ENCODE data around the gene USP6NL. TPM values are rescaled to one million over a fixed set of nuclear protein-coding genes. Genes with fewer than 3 reads are reported as not detected.
A peak's percentile ranks its signal among the peaks of the same experiment; 100 is the strongest.

The USP6NL gene
- total and polyA plus RNA-seq, 10 of the 15 experiments (the other 5 are each of a cell fraction or from before 2014, with no cell fraction given), result 4.0 to 27.7 (median 18.2) TPM

DNA sequence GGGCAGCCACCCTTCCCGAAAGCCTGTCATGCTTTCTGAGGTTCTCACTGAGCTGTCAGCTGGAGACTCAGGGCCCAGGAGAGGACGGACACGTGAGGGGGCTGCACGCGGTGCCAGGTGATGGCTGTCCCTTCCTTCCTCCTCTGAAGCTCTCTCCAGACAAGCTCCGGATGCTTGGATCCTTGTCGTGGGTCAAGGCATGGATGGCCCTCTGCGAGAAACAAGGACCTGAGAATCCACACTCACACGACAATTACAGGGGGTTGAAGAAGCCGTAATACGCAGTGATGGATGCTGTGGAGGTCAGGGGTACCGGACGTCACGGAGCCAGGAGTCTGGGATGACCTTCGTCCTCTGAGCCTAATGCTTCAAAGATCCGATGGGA is 170.3 kb downstream of the USP6NL start (continued):
- TF ChIP-seq ATF2 (IDR thresholded peaks at IDR 0.05; ENCODE audit: low read length) (no peak), EGR1 (IDR thresholded peaks at IDR 0.05; ENCODE audit: borderline replicate concordance in 1 of 2, low read depth in 2 of 2, low read length in 2 of 2) (no peak), PBX3 (IDR thresholded peaks at IDR 0.05; ENCODE audit: insufficient replicate concordance, low read depth, low read length) (no peak), MTA2 (IDR thresholded peaks at IDR 0.05; ENCODE audit: low read depth) (no peak), YY1 (IDR thresholded peaks at IDR 0.05; ENCODE audit: low read depth, low read length) (no peak)

DNA sequence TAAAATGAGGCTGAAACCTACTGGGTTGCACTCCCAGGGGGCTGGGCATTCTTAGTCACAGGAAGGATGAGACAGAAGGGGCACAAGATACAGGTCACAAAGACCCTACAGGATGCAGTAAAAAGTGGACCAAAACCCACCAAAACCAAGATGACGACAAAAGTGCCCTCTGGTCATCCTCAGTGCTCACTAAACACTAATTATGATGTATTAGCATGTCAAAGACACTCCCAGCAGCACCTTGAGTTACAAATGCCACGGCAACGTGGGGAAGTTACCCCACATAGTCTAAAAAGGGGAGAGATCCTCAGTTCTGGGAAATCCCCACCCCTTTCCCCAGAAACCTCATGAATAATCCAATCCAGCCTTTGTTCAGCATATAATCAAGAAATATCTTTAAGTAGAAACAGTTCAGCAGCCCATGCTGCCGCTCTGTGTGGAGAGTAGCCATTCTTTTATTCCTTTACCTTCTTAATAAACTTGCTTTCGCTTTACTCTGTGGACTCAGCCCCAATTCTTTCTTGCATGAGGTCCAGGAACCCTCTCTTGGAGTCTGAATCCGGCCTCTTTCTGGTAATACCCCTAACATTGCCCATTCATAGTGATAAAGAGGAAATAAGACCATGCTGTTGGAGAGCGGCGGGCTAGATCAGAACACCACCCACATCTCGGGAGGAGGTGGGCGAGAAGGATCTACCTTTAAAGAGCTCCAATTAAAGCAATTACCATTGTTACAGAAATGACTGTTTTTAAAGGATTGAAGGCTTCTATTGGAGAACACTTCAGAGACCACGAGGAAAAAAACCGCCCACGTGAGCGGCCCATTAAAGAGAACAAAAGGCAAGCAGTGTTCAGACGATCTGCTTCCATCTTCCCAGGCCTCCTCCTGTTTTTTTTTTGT is 170.9 kb downstream of the USP6NL start:
- Histone ChIP-seq H3K4me3 (0 out of 2 replicates have a peak overlapping the region, but pooled peaks have one; percentile 7), H3K27me3 (replicated peaks in 1 of 2; ENCODE audit: control insufficient read depth in 2 of 2, insufficient read depth in 2 of 2, low read length in 1 of 2) (no peaks in the 10 kb centered on the region), H3K4me1 (ENCODE audit: control insufficient read depth, insufficient read depth, low read length) (peaks cover 27% of the 10 kb centered on the region), H3K4me2 (ENCODE audit: control insufficient read depth, insufficient read depth) (peak overlapping the region; percentile 17), H3K79me2 (ENCODE audit: control insufficient read depth, insufficient read depth, low read length) (no peaks in the 10 kb centered on the region), H3K9me3 (replicated peaks; ENCODE audit: control insufficient read depth, insufficient read depth, low read length) (no peaks in the 10 kb centered on the region), H3K36me3 (ENCODE audit: control insufficient read depth in 2 of 2, insufficient read depth in 2 of 2, low read length in 1 of 2) (no peaks in the 10 kb centered on the region), H2AFZ (ENCODE audit: control insufficient read depth, low read depth, low read length) (peak overlapping the region; percentile 51), H3K9ac (ENCODE audit: control insufficient read depth, insufficient read depth, low read length) (no peak overlapping the region), H4K20me1 (ENCODE audit: control insufficient read depth, insufficient read depth) (no peaks in the 10 kb centered on the region), H3K27ac (ENCODE audit: control insufficient read depth, insufficient read depth) (no peak overlapping the region)
- FAIRE-seq, result peak; percentile 75
- WGBS (ENCODE audit: insufficient coverage, insufficient replicate concordance, low lambda C conversion rate, missing lambda C conversion rate), result 22% methylated on average over 15 of the region's 15 CpGs
- in situ Hi-C loops (cut with MboI), result no loop called here
- ChIA-PET SMC1A (ENCODE audit: uncharacterized antibody, unreplicated experiment) (interaction anchor here (0.7 to 1.4 kb wide), 2 partner anchors 16 to 523 kb away, joined by 3 to 4 read pairs; no protein-coding TSS in a partner anchor), CTCF (interaction anchor here (0.6 to 1.4 kb wide), 3 partner anchors 11 to 21 kb away, joined by 3 to 4 read pairs (median 3); no protein-coding TSS in a partner anchor), RAD21 (ENCODE audit: unreplicated experiment) (no interaction called here), POLR2A (interaction anchor here (0.8 kb wide), 1 partner anchor 88 kb away, joined by 4 read pairs; no protein-coding TSS in a partner anchor)
- peak; percentile 53 for DNase-seq (ENCODE audit: low read depth, low spot score)
- ATAC-seq, result peak; percentile 87
- intact Hi-C loops (cut with micrococcal nuclease; ENCODE audit: unreplicated experiment), result loop anchor here (10.0 kb wide), 1 partner anchor 266 kb away; no protein-coding TSS in a partner anchor
- no TSS peak for BruUV-seq (replicated peaks)
- TF ChIP-seq, protein P1, sequence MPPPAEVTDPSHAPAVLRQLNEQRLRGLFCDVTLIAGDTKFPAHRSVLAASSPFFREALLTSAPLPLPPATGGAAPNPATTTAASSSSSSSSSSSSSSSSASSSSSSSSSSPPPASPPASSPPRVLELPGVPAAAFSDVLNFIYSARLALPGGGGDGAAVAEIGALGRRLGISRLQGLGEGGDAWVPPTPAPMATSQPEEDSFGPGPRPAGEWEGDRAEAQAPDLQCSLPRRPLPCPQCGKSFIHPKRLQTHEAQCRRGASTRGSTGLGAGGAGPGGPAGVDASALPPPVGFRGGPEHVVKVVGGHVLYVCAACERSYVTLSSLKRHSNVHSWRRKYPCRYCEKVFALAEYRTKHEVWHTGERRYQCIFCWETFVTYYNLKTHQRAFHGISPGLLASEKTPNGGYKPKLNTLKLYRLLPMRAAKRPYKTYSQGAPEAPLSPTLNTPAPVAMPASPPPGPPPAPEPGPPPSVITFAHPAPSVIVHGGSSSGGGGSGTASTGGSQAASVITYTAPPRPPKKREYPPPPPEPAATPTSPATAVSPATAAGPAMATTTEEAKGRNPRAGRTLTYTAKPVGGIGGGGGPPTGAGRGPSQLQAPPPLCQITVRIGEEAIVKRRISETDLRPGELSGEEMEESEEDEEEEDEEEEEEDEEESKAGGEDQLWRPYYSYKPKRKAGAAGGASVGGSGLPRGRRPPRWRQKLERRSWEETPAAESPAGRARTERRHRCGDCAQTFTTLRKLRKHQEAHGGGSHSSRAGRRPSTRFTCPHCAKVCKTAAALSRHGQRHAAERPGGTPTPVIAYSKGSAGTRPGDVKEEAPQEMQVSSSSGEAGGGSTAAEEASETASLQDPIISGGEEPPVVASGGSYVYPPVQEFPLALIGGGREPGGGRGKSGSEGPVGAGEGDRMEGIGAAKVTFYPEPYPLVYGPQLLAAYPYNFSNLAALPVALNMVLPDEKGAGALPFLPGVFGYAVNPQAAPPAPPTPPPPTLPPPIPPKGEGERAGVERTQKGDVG (CRISPR knock-in tag; IDR thresholded peaks at IDR 0.05), result no peak
- TF ChIP-seq E2F4 (IDR thresholded peaks at IDR 0.05; ENCODE audit: low read depth, low read length), result no peak
- TF ChIP-seq HDAC2 (IDR thresholded peaks at IDR 0.05), result no peak
- TF ChIP-seq RUNX3 (IDR thresholded peaks at IDR 0.05; ENCODE audit: low read length), result peak; percentile 49
- TF ChIP-seq, protein P2, sequence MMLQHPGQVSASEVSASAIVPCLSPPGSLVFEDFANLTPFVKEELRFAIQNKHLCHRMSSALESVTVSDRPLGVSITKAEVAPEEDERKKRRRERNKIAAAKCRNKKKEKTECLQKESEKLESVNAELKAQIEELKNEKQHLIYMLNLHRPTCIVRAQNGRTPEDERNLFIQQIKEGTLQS (IDR thresholded peaks at IDR 0.05; ENCODE audit: borderline replicate concordance, extremely low read depth, low read depth, low read length), result no peak
- TF ChIP-seq ATF7 (IDR thresholded peaks at IDR 0.05; ENCODE audit: low read depth), result no peak
- no peak for TF ChIP-seq EED (IDR thresholded peaks at IDR 0.05; ENCODE audit: low read depth)

All from GM12878 (cell line).